Hepatic stellate cell (primary cell): ENCODE data around the gene GALNT1.
"Not testable (repeated sequence)": the region's sequence is repeated elsewhere in the genome, so short reads cannot be mapped to it uniquely, and the experiment has no call there.

Experiments
- DNase-seq: peaks from one replicate; pipeline ENCODE4 v3.0.0; 2011; ENCODE audit warnings: low spot score

The GALNT1 gene

GRCh38 chr18:35581546-35581897 lies at the start of gene GALNT1:
GALNT1 (plus strand) TSS chr18:35581740; CDS start chr18:35654663, 72,923 bp downstream.
- peak; percentile 38 for DNase-seq

GRCh38 chr18:35533916-35534405 lies 47.6 kb upstream of the GALNT1 start:
- no peak for DNase-seq

GRCh38 chr18:35535297-35535696 lies 46.2 kb upstream of the GALNT1 start:
- DNase-seq, result no peak

- no peak for DNase-seq
Observed at GRCh38 chr18:35542356-35542755, 39.2 kb upstream of the GALNT1 start.

- no peak for DNase-seq
Observed at GRCh38 chr18:35547008-35547605, 34.4 kb upstream of the GALNT1 start.

GRCh38 chr18:35549564-35549963 lies 32.0 kb upstream of the GALNT1 start:
- no peak for DNase-seq

- DNase-seq, result no peak
Observed at GRCh38 chr18:35553300-35553699, 28.2 kb upstream of the GALNT1 start.

- not testable (repeated sequence) for DNase-seq
Observed at GRCh38 chr18:35555538-35555937, 26.0 kb upstream of the GALNT1 start.

- no peak for DNase-seq
Observed at GRCh38 chr18:35559867-35560266, 21.7 kb upstream of the GALNT1 start.

GRCh38 chr18:35564795-35565453 lies 16.6 kb upstream of the GALNT1 start:
- DNase-seq, result no peak

GRCh38 chr18:35566019-35566418 lies 15.5 kb upstream of the GALNT1 start:
- no peak for DNase-seq

GRCh38 chr18:35570182-35570581 lies 11.4 kb upstream of the GALNT1 start:
- no peak for DNase-seq

- DNase-seq, result no peak
Observed at GRCh38 chr18:35571138-35571537, 10.4 kb upstream of the GALNT1 start.

- DNase-seq, result no peak
Observed at GRCh38 chr18:35572644-35573043, 8.9 kb upstream of the GALNT1 start.

GRCh38 chr18:35573531-35573930 lies 8.0 kb upstream of the GALNT1 start:
- no peak for DNase-seq

GRCh38 chr18:35576240-35576845 lies 5.2 kb upstream of the GALNT1 start:
- DNase-seq, result not testable (repeated sequence)

GRCh38 chr18:35577045-35577848 lies 4.3 kb upstream of the GALNT1 start:
- no peak for DNase-seq

GRCh38 chr18:35578481-35578880 lies 3.1 kb upstream of the GALNT1 start:
- DNase-seq, result no peak

GRCh38 chr18:35578936-35579335 lies 2.6 kb upstream of the GALNT1 start:
- no peak for DNase-seq

GRCh38 chr18:35580701-35581539 lies 620 bp upstream of the GALNT1 start:
- peak; percentile 44 for DNase-seq

- DNase-seq, result no peak
Observed at GRCh38 chr18:35581898-35582641, 530 bp downstream of the GALNT1 start.
